Measurements from ENCODE around the gene OR2D3. TPM values are rescaled to one million over a fixed set of nuclear protein-coding genes. Genes with fewer than 3 reads are reported as not detected.

OR2D3 gene
- total and polyA plus RNA-seq, 2 of the 4 experiments (the other 2 are of a cell fraction), result not detected

DNA sequence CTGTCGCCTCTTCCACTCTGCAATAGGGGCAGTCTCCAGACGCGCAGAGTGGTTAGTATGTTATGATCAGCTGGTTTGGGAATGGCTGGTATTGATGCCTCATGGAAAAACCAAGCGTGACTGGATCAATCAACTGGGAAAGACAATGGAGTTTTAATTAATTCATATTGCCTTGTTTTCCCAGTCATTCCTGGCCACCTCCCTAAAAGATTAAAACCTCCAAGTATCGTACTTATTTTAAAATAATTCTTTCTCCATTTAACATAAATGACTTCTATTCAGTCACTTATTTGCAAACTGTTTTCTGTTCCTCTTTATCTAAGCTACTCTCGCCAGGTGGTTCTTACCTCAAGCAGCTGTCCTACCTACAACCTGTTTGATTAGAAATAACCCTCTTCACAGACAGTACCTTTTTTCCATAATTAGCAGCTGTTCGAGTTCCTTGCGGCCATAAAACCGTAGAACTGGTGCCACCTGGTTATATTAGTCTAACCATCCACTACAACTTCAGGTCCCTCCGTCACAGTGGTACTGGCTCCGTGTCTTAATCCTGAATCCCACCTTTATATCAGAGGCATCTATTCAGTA is 6.3 kb downstream of the OR2D3 start:
- Histone ChIP-seq H2AK9ac (replicated peaks; ENCODE audit: low read depth, low read length, poor library complexity) (peak overlapping the region; percentile 77), H3K79me1 (ENCODE audit: low read depth in 1 of 2, low read length in 2 of 2) (peaks cover 6 to 10% of the 10 kb centered on the region in 2 experiments), H4K20me1 (ENCODE audit: insufficient read depth, low read length) (no peaks in the 10 kb centered on the region), H2BK15ac (ENCODE audit: low read depth, low read length) (no peak overlapping the region), H3K4ac (ENCODE audit: low read depth, low read length) (peak overlapping the region; percentile 49), H3K4me3 (ENCODE audit: insufficient read depth, low read depth, low read length) (peak overlapping the region; percentile 65), H3K36me3 (ENCODE audit: control insufficient read depth, insufficient read depth, low read length) (no peaks in the 10 kb centered on the region), H3K9me3 (ENCODE audit: control insufficient read depth, insufficient read depth, low read length) (no peaks in the 10 kb centered on the region), H3K27me3 (ENCODE audit: control insufficient read depth, insufficient read depth, low read length) (no peaks in the 10 kb centered on the region), H3K4me1 (ENCODE audit: control insufficient read depth, insufficient read depth, low read length) (no peaks in the 10 kb centered on the region), H3K14ac (replicated peaks; ENCODE audit: low read depth, low read length) (peak overlapping the region; percentile 91), H2AFZ (replicated peaks; ENCODE audit: low read length, poor library complexity) (peak overlapping the region; percentile 99), H3K23ac (ENCODE audit: low read depth, low read length) (peak overlapping the region; percentile 48), H2BK120ac (ENCODE audit: low read depth, low read length) (no peak overlapping the region), H3K4me2 (ENCODE audit: low read depth, low read length) (peak overlapping the region; percentile 62), H4K91ac (ENCODE audit: insufficient read depth, low read depth, low read length) (no peak overlapping the region), H2BK5ac (ENCODE audit: low read depth, low read length, poor library complexity, severe bottlenecking) (peak overlapping the region; percentile 53), H4K8ac (ENCODE audit: low read depth in 2 of 2, low read length in 2 of 2) (peak overlapping the region in 1 of 2 experiments; percentile 83; a peak in 2 of 4 replicates), H3K27ac (ENCODE audit: insufficient read depth, low read length) (peak overlapping the region; percentile 26; the same call in 1 of the 2 replicates), H2AK5ac (ENCODE audit: low read depth, low read length) (no peak overlapping the region), H3K18ac (ENCODE audit: low read depth, low read length) (no peak overlapping the region), H2BK20ac (ENCODE audit: low read depth, low read length) (no peak overlapping the region), H3K9me1 (ENCODE audit: insufficient read depth, low read length) (no peaks in the 10 kb centered on the region), H3K56ac (ENCODE audit: extremely low read depth, insufficient read depth, low read length) (no peak overlapping the region), H4K5ac (ENCODE audit: low read depth, low read length) (no peak overlapping the region), H3K9ac (ENCODE audit: low read depth, low read length) (peak overlapping the region; percentile 58)
- BruUV-seq (replicated peaks), result TSS peak; percentile 16
- intact Hi-C loops (cut with micrococcal nuclease), result loop anchor here (2.0 kb wide), 1 partner anchor 94 kb away; the partner anchor contains the start of genes NLRP14 and ZNF214
- ChIA-PET POLR2A (ENCODE audit: unreplicated experiment) (interaction anchor here (0.5 kb wide), 1 partner anchor 1805 kb away, joined by 4 read pairs; no protein-coding TSS in a partner anchor), CTCF (interaction anchor here (0.7 kb wide), 2 partner anchors 103 to 1533 kb away, joined by 3 to 7 read pairs; no protein-coding TSS in a partner anchor)
- dilution Hi-C loops (cut with HindIII; ENCODE audit: low sequenced_read_pairs, unreplicated experiment), result no loop called here
- TF ChIP-seq RAD21 (IDR thresholded peaks at IDR 0.05; ENCODE audit: low read length) (no peak), MAZ (IDR thresholded peaks at IDR 0.05; ENCODE audit: borderline replicate concordance, low read depth, low read length) (no peak), RCOR1 (IDR thresholded peaks at IDR 0.05; ENCODE audit: insufficient replicate concordance, low read length) (no peak)
- no peak for DNase-seq
- 35 to 100% methylated on average over 1 to 3 of the region's 11 CpGs for WGBS, 2 experiments (ENCODE audit: extremely low coverage in 2 of 2, insufficient read length in 1 of 2)
- ATAC-seq (ENCODE audit: low read depth), result peak; percentile 63
- in situ Hi-C loops (cut with MboI; ENCODE audit: low sequenced_read_pairs), result no loop called here

All from IMR-90 (cell line).